BLaER1 (cell line): ENCODE data around the gene CDCA8.
A peak's percentile ranks its signal among the peaks of the same experiment; 100 is the strongest.

Experiments used
- H3K27ac ChIP-seq: shearing (Covaris generic); formaldehyde crosslinking; 2 replicates; pipeline ENCODE4 v1.8.1; 2022
- H3K27me3 ChIP-seq: shearing (Covaris generic); formaldehyde crosslinking; 2 replicates; pipeline ENCODE4 v1.8.1; 2022
- H3K36me3 ChIP-seq: shearing (Covaris generic); formaldehyde crosslinking; 2 replicates; pipeline ENCODE4 v1.8.1; 2022
- H3K4me1 ChIP-seq: shearing (Covaris generic); formaldehyde crosslinking; 2 replicates; pipeline ENCODE4 v1.8.1; 2022
- H3K4me2 ChIP-seq: shearing (Covaris generic); formaldehyde crosslinking; 2 replicates; pipeline ENCODE4 v1.8.1; 2022
- H3K4me3 ChIP-seq: shearing (Covaris generic); formaldehyde crosslinking; 2 replicates; pipeline ENCODE4 v1.8.1; 2022
- H3K9ac ChIP-seq: shearing (Covaris generic); formaldehyde crosslinking; 2 replicates; pipeline ENCODE4 v1.8.1; 2022
- H3K9me3 ChIP-seq: shearing (Covaris generic); formaldehyde crosslinking; 2 replicates; pipeline ENCODE4 v1.8.1; 2022
- H4K20me1 ChIP-seq: shearing (Covaris generic); formaldehyde crosslinking; 2 replicates; pipeline ENCODE4 v1.8.1; 2022
- Cebpa-rat ChIP-seq: shearing (Covaris generic); IDR thresholded peaks from 2 replicates; pipeline ENCODE4 v1.8.1; 2022

The CDCA8 gene

GRCh38 chr1:37722181-37723071 lies 30.1 kb downstream of the CDCA8 start:
- no peak for TF ChIP-seq Cebpa-rat
- no peak overlapping the region for H3K9ac ChIP-seq

GRCh38 chr1:37723072-37723389 lies 30.7 kb downstream of the CDCA8 start:
- Histone ChIP-seq H3K27ac (peak overlapping the region; percentile 16; the same call in 1 of the 2 replicates), H4K20me1 (no peaks in the 10 kb centered on the region), H3K4me2 (peak overlapping the region; percentile 72), H3K27me3 (no peaks in the 10 kb centered on the region), H3K4me3 (no peak overlapping the region), H3K9ac (no peak overlapping the region), H3K36me3 (no peaks in the 10 kb centered on the region), H3K4me1 (peaks cover 44% of the 10 kb centered on the region), H3K9me3 (no peaks in the 10 kb centered on the region)
- TF ChIP-seq Cebpa-rat, result no peak

More at GRCh38 chr1:37722181-37723071, 30.1 kb downstream of the CDCA8 start:
- Histone ChIP-seq H3K36me3 (no peaks in the 10 kb centered on the region), H3K4me1 (peaks cover 44% of the 10 kb centered on the region), H3K4me2 (peak overlapping the region; percentile 72), H3K27me3 (no peaks in the 10 kb centered on the region), H3K9me3 (no peaks in the 10 kb centered on the region), H4K20me1 (no peaks in the 10 kb centered on the region), H3K27ac (no peak overlapping the region; the same call in 1 of the 2 replicates), H3K4me3 (no peak overlapping the region)

GRCh38 chr1:37723390-37724078 lies 31.2 kb downstream of the CDCA8 start:
- Histone ChIP-seq H4K20me1 (no peaks in the 10 kb centered on the region), H3K4me2 (peak overlapping the region; percentile 72), H3K4me1 (peaks cover 44% of the 10 kb centered on the region), H3K9me3 (no peaks in the 10 kb centered on the region), H3K4me3 (no peak overlapping the region), H3K36me3 (no peaks in the 10 kb centered on the region), H3K27me3 (no peaks in the 10 kb centered on the region), H3K27ac (peak overlapping the region; percentile 16; the same call in 1 of the 2 replicates), H3K9ac (no peak overlapping the region)
- TF ChIP-seq Cebpa-rat, result no peak

DNA sequence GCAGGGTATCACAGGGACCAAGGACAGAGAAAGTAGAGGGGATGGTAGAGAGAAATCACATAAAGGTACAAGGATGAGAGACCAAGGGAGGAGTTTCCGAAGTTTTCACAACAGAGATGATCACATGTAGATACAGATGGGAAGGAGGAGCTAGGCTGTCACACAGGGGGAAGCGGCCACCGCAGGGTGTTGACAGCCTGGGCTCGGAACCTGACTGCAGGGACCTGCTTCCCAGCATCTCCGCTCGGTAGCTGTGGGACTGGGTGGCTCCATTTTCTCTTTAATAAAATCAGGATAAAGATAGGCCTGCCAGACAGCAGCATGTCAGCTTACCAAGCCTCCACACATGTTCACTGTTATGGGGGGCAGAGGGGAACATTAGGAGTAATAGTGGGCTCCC lies 32.3 kb downstream of the CDCA8 start:
- H3K4me2 ChIP-seq, result peak overlapping the region; percentile 72
- no peaks in the 10 kb centered on the region for H3K27me3 ChIP-seq
- peaks cover 44% of the 10 kb centered on the region for H3K4me1 ChIP-seq
- no peaks in the 10 kb centered on the region for H3K36me3 ChIP-seq
- H3K9me3 ChIP-seq, result no peaks in the 10 kb centered on the region
- H3K27ac ChIP-seq, result no peak overlapping the region
- no peak for TF ChIP-seq Cebpa-rat
- H4K20me1 ChIP-seq, result no peaks in the 10 kb centered on the region
- H3K4me3 ChIP-seq, result no peak overlapping the region
- H3K9ac ChIP-seq, result no peak overlapping the region

- Histone ChIP-seq H3K27me3 (no peaks in the 10 kb centered on the region), H3K4me2 (peak overlapping the region; percentile 55), H3K9me3 (no peaks in the 10 kb centered on the region), H3K36me3 (no peaks in the 10 kb centered on the region), H3K4me3 (no peak overlapping the region), H3K27ac (0 out of 2 replicates have a peak overlapping the region, but pooled peaks have one; percentile 35), H4K20me1 (no peaks in the 10 kb centered on the region), H3K4me1 (peaks cover 44% of the 10 kb centered on the region), H3K9ac (no peak overlapping the region)
- no peak for TF ChIP-seq Cebpa-rat
Measured at GRCh38 chr1:37725851-37726613, 33.7 kb downstream of the CDCA8 start.

DNA sequence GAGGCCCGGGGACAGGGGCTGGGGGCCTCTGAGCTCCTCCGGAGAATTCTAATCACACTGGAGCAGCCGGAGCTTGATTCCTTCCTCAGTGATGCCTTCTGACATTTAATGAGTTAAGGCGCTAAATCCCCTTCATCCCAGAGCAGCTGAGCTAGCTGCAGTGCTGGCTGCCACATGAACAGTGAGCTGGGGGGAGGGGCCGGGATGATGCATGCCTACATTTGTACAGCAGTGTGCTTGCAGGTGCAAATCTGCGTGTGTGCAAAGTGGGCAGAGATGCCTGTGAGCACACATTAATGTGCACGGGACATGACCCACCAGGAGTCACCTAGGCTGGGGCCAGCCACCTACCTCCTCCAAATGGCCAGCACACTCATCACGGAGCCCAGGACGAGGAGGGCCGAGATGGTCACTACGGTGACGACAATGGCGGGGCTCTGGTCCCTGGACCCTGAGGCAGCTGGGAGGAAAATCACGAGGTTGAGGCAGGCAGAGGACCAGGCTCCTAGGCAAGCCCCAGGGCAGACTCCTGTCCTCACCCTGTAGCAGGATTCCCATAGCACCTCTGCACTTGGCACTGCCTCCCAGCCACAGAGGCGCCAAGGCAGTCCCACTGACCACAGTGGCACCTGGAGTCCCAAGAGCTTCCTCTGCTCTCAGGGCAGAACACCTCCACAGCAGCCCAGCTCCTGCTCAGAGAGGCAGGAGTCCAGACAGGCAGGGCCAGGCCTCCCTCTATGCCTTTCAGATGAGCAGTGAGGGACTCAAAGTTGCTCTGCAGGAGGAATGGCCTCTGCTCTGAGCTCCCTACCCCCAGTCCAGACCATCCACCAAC lies 34.7 kb downstream of the CDCA8 start:
- no peaks in the 10 kb centered on the region for H3K9me3 ChIP-seq
- H3K27ac ChIP-seq, result 0 out of 2 replicates have a peak overlapping the region, but pooled peaks have one; percentile 35
- H3K4me3 ChIP-seq, result no peak overlapping the region
- H3K27me3 ChIP-seq, result no peaks in the 10 kb centered on the region
- TF ChIP-seq Cebpa-rat, result no peak
- H3K9ac ChIP-seq, result no peak overlapping the region
- no peaks in the 10 kb centered on the region for H3K36me3 ChIP-seq
- peak overlapping the region; percentile 55 for H3K4me2 ChIP-seq
- H3K4me1 ChIP-seq, result peaks cover 44% of the 10 kb centered on the region
- H4K20me1 ChIP-seq, result no peaks in the 10 kb centered on the region

DNA sequence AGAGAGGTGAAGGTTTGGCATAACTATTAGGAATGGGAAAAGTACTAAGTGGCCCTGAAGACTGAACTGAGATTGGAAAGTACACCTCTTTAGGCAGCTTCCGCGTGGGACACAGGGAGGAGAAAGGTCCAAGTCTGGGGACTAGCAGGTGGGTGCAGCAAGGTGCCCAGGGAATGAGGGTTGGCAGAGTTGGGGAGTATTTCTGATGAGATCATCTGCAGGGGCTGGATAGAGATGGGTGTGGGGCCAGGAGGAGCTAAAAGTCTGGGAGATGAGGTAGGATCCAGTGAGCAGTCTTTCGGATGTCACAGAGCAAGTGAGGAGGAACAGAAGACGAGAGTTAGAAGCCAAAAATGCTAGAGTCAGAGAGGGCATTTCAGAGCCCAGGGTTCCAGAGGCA lies 36.1 kb downstream of the CDCA8 start:
- H3K27ac ChIP-seq, result no peak overlapping the region
- no peaks in the 10 kb centered on the region for H3K36me3 ChIP-seq
- peaks cover 32% of the 10 kb centered on the region for H3K4me1 ChIP-seq
- no peak overlapping the region for H3K4me3 ChIP-seq
- no peaks in the 10 kb centered on the region for H4K20me1 ChIP-seq
- no peaks in the 10 kb centered on the region for H3K27me3 ChIP-seq
- TF ChIP-seq Cebpa-rat, result no peak
- no peak overlapping the region for H3K9ac ChIP-seq
- H3K9me3 ChIP-seq, result no peaks in the 10 kb centered on the region
- no peak overlapping the region for H3K4me2 ChIP-seq

GRCh38 chr1:37730376-37730775 lies 38.1 kb downstream of the CDCA8 start:
- no peaks in the 10 kb centered on the region for H3K9me3 ChIP-seq
- H3K4me1 ChIP-seq, result peaks cover 19% of the 10 kb centered on the region
- H3K4me3 ChIP-seq, result no peak overlapping the region
- H3K4me2 ChIP-seq, result no peak overlapping the region
- H3K9ac ChIP-seq, result no peak overlapping the region
- H3K27ac ChIP-seq, result no peak overlapping the region
- no peaks in the 10 kb centered on the region for H3K27me3 ChIP-seq
- H4K20me1 ChIP-seq, result no peaks in the 10 kb centered on the region
- H3K36me3 ChIP-seq, result no peaks in the 10 kb centered on the region
- no peak for TF ChIP-seq Cebpa-rat
